SK-N-SH (cell line): Measurements from ENCODE around the gene OLAH.

ENCODE experiments used
- EP300 ChIP-seq, 2 experiments: IDR thresholded peaks; 2 replicates each; pipeline versions ENCODE4 v1.4.0 to v1.6.1; 2012; ENCODE audit warnings: borderline replicate concordance in 1 of 2, low read depth in 1 of 2, low read length in 1 of 2
- EZH2phosphoT487 ChIP-seq: fragments of 200-600 bp; sonication (generic); IDR thresholded peaks from 2 replicates; pipeline ENCODE4 v1.6.1; 2017; ENCODE audit warnings: low read depth, mixed run types, mild to moderate bottlenecking, antibody characterized with exemption, moderate library complexity, borderline replicate concordance
- RAD21 ChIP-seq: IDR thresholded peaks from 2 replicates; pipeline ENCODE4 v1.6.1; 2012; ENCODE audit warnings: mild to moderate bottlenecking, low read length
- RCOR1 ChIP-seq: fragments of 150-350 bp; IDR thresholded peaks from 2 replicates; pipeline ENCODE4 v1.6.1; 2017; ENCODE audit warnings: antibody characterized with exemption, low read length
- RFX5 ChIP-seq: IDR thresholded peaks from 2 replicates; pipeline ENCODE4 v1.6.1; 2012; ENCODE audit warnings: mild to moderate bottlenecking, improper control_type of control experiment, low read length
- SIN3A ChIP-seq: IDR thresholded peaks from 2 replicates; pipeline ENCODE4 v1.6.1; 2012; ENCODE audit warnings: low read depth, mild to moderate bottlenecking, low read length, moderate library complexity, borderline replicate concordance
- TCF12 ChIP-seq: IDR thresholded peaks from 2 replicates; pipeline ENCODE4 v1.4.0; 2012
- TF ChIP-seq, protein P1 (sequence below): fragments of 200-600 bp; sonication (generic); IDR thresholded peaks from 2 replicates; pipeline ENCODE4 v1.6.1; 2017; ENCODE audit warnings: antibody characterized with exemption, mild to moderate bottlenecking, moderate library complexity
- TF ChIP-seq, protein P2 (sequence below): IDR thresholded peaks from 2 replicates; pipeline ENCODE4 v1.6.1; 2012; ENCODE audit warnings: mild to moderate bottlenecking, low read depth, low read length, moderate library complexity
- TF ChIP-seq, protein P3 (sequence below): IDR thresholded peaks from 2 replicates; pipeline ENCODE4; 2012

DNA sequence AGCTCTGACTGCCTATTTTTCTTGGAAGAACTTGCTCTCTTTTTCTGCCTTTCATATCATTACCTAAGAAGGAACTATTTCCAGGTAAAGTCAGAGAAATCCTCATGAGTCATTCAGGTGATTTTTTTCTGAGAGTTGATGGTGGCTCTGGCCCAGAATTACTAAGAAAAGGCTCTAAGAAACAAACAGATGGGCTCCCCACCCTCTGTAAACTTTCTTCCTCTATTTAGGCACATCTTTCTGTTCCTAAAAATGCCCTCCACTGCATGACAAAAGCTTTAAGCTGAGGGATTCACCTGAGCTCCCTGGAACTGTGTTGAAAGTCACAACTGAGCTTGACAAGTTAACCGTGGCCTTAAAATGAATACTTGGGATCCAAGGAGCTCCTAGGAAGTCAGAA is 1.6 kb downstream of the OLAH start:
- TF ChIP-seq RAD21 (no peak), RFX5 (no peak), EZH2phosphoT487 (no peak), EP300 (IDR thresholded peaks at IDR 0.05; ENCODE audit: borderline replicate concordance in 1 of 2, low read depth in 1 of 2, low read length in 1 of 2) (no peak), TCF12 (no peak), RCOR1 (no peak), SIN3A (no peak)
- TF ChIP-seq, protein P1, sequence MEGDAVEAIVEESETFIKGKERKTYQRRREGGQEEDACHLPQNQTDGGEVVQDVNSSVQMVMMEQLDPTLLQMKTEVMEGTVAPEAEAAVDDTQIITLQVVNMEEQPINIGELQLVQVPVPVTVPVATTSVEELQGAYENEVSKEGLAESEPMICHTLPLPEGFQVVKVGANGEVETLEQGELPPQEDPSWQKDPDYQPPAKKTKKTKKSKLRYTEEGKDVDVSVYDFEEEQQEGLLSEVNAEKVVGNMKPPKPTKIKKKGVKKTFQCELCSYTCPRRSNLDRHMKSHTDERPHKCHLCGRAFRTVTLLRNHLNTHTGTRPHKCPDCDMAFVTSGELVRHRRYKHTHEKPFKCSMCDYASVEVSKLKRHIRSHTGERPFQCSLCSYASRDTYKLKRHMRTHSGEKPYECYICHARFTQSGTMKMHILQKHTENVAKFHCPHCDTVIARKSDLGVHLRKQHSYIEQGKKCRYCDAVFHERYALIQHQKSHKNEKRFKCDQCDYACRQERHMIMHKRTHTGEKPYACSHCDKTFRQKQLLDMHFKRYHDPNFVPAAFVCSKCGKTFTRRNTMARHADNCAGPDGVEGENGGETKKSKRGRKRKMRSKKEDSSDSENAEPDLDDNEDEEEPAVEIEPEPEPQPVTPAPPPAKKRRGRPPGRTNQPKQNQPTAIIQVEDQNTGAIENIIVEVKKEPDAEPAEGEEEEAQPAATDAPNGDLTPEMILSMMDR: no peak
- TF ChIP-seq, protein P2, sequence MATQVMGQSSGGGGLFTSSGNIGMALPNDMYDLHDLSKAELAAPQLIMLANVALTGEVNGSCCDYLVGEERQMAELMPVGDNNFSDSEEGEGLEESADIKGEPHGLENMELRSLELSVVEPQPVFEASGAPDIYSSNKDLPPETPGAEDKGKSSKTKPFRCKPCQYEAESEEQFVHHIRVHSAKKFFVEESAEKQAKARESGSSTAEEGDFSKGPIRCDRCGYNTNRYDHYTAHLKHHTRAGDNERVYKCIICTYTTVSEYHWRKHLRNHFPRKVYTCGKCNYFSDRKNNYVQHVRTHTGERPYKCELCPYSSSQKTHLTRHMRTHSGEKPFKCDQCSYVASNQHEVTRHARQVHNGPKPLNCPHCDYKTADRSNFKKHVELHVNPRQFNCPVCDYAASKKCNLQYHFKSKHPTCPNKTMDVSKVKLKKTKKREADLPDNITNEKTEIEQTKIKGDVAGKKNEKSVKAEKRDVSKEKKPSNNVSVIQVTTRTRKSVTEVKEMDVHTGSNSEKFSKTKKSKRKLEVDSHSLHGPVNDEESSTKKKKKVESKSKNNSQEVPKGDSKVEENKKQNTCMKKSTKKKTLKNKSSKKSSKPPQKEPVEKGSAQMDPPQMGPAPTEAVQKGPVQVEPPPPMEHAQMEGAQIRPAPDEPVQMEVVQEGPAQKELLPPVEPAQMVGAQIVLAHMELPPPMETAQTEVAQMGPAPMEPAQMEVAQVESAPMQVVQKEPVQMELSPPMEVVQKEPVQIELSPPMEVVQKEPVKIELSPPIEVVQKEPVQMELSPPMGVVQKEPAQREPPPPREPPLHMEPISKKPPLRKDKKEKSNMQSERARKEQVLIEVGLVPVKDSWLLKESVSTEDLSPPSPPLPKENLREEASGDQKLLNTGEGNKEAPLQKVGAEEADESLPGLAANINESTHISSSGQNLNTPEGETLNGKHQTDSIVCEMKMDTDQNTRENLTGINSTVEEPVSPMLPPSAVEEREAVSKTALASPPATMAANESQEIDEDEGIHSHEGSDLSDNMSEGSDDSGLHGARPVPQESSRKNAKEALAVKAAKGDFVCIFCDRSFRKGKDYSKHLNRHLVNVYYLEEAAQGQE: no peak
- TF ChIP-seq, protein P3, sequence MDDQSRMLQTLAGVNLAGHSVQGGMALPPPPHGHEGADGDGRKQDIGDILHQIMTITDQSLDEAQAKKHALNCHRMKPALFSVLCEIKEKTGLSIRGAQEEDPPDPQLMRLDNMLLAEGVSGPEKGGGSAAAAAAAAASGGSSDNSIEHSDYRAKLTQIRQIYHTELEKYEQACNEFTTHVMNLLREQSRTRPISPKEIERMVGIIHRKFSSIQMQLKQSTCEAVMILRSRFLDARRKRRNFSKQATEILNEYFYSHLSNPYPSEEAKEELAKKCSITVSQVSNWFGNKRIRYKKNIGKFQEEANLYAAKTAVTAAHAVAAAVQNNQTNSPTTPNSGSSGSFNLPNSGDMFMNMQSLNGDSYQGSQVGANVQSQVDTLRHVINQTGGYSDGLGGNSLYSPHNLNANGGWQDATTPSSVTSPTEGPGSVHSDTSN: no peak
